Lower leg skin (tissue), 3 donors: Measurements from ENCODE around the gene TMEM168.

Source experiments
- POLR2A ChIP-seq, 2 donors: fragments of 450-650 bp; IDR thresholded peaks; one replicate each; pipeline ENCODE4 v1.6.1; 2016 to 2017; ENCODE audit warnings: antibody characterized with exemption in 2 of 2, mild to moderate bottlenecking in 1 of 2, moderate library complexity in 1 of 2
- TF ChIP-seq, protein P1 (sequence below), 3 donors: fragments of 450-650 bp; IDR thresholded peaks; one replicate each; pipeline ENCODE4 v1.5.1; 2016; ENCODE audit warnings: antibody characterized with exemption in 3 of 3, mild to moderate bottlenecking in 3 of 3, moderate library complexity in 2 of 3

DNA sequence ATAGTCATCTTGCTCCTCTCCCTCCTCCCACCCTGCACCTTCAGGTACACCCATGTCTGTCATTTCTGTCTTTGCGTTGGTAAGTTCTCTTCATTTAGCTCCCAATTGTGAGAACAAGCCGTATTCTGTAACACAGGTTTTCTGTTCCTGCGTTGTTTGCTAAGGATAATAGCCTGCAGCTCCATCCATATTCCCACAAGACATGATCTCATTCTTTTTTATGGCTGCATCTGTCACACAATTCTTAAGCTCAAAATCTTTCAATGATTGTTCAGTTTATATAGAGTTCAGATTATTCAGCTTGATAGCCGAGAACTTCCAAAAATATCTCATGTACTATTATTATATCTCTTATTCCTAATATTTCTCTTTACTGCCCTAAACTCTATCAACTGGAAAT, 16.0 kb upstream of the TMEM168 start:
- TF ChIP-seq, protein P1, sequence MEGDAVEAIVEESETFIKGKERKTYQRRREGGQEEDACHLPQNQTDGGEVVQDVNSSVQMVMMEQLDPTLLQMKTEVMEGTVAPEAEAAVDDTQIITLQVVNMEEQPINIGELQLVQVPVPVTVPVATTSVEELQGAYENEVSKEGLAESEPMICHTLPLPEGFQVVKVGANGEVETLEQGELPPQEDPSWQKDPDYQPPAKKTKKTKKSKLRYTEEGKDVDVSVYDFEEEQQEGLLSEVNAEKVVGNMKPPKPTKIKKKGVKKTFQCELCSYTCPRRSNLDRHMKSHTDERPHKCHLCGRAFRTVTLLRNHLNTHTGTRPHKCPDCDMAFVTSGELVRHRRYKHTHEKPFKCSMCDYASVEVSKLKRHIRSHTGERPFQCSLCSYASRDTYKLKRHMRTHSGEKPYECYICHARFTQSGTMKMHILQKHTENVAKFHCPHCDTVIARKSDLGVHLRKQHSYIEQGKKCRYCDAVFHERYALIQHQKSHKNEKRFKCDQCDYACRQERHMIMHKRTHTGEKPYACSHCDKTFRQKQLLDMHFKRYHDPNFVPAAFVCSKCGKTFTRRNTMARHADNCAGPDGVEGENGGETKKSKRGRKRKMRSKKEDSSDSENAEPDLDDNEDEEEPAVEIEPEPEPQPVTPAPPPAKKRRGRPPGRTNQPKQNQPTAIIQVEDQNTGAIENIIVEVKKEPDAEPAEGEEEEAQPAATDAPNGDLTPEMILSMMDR (IDR thresholded peaks at IDR 0.05), result no peak
- no peak for TF ChIP-seq POLR2A (IDR thresholded peaks at IDR 0.05)
